Vagina (tissue), 2 donors: ENCODE results near the gene TRAPPC4.

ENCODE experiments used
- CTCF ChIP-seq, 3 experiments: fragments of 450-650 bp in 2 of 3; fragments of 200-600 bp in 1 of 3; sonication (generic) in 1 of 3; IDR thresholded peaks; one replicate each; pipeline ENCODE4 v1.5.1; 2017 to 2019; ENCODE audit warnings: antibody characterized with exemption in 3 of 3, mild to moderate bottlenecking in 2 of 3, moderate library complexity in 2 of 3
- POLR2A ChIP-seq, 2 donors: fragments of 450-650 bp; IDR thresholded peaks; one replicate each; pipeline ENCODE4 v1.6.1; 2017; ENCODE audit warnings: antibody characterized with exemption in 2 of 2, mild to moderate bottlenecking in 2 of 2, moderate library complexity in 2 of 2
- POLR2AphosphoS5 ChIP-seq, 2 donors: sonication (generic); formaldehyde crosslinking; IDR thresholded peaks; one replicate each; pipeline ENCODE4 v1.9.0; 2017; ENCODE audit warnings: antibody characterized with exemption in 2 of 2, mild to moderate bottlenecking in 2 of 2, low read depth in 1 of 2; ENCODE audit not compliant: insufficient read depth in 1 of 2

GRCh38 chr11:119051440-119052162, 33.0 kb downstream of the TRAPPC4 start:
- TF ChIP-seq CTCF (IDR thresholded peaks at IDR 0.05), result no peak
- no peak for TF ChIP-seq POLR2A (IDR thresholded peaks at IDR 0.05)
- TF ChIP-seq POLR2AphosphoS5 (IDR thresholded peaks at IDR 0.05; ENCODE audit: insufficient read depth in 1 of 2, low read depth in 1 of 2), result no peak
